Measurements from ENCODE around the gene SETD2.

GRCh38 chr3:47018269-47018611, 145.7 kb downstream of the SETD2 start:
- no peak for TF ChIP-seq GATA2 (IDR thresholded peaks at IDR 0.05; ENCODE audit: low read depth, low read length)
- TF ChIP-seq GATA3 (IDR thresholded peaks at IDR 0.05; ENCODE audit: low read depth, low read length): no peak
